GM12891 (cell line): ENCODE measurements around the gene TMEM37.

Source experiments
- POLR2A ChIP-seq: IDR thresholded peaks from 2 replicates; pipeline ENCODE4 v1.6.1; 2011; ENCODE audit warnings: low read depth, low read length, control low read depth
- POLR2AphosphoS5 ChIP-seq: IDR thresholded peaks from 2 replicates; pipeline ENCODE4 v1.6.1; 2011; ENCODE audit warnings: low read depth, low read length, control low read depth
- SPI1 ChIP-seq: IDR thresholded peaks from 2 replicates; pipeline ENCODE4 v1.6.1; 2011; ENCODE audit warnings: low read depth, low read length, control low read depth
- TAF1 ChIP-seq: IDR thresholded peaks from 2 replicates; pipeline ENCODE4 v1.6.1; 2011; ENCODE audit warnings: low read depth, low read length, control low read depth

GRCh38 chr2:119464981-119465380 is 33.3 kb downstream of the TMEM37 start:
- TF ChIP-seq TAF1 (no peak), POLR2AphosphoS5 (no peak), SPI1 (no peak), POLR2A (no peak)
